Measurements from ENCODE around the gene TRIM13. TPM values are rescaled to one million over a fixed set of nuclear protein-coding genes. Genes with fewer than 3 reads are reported as not detected.

The TRIM13 gene
- total RNA-seq, 1 experiment from 2014 or later, result 45.4 TPM

DNA sequence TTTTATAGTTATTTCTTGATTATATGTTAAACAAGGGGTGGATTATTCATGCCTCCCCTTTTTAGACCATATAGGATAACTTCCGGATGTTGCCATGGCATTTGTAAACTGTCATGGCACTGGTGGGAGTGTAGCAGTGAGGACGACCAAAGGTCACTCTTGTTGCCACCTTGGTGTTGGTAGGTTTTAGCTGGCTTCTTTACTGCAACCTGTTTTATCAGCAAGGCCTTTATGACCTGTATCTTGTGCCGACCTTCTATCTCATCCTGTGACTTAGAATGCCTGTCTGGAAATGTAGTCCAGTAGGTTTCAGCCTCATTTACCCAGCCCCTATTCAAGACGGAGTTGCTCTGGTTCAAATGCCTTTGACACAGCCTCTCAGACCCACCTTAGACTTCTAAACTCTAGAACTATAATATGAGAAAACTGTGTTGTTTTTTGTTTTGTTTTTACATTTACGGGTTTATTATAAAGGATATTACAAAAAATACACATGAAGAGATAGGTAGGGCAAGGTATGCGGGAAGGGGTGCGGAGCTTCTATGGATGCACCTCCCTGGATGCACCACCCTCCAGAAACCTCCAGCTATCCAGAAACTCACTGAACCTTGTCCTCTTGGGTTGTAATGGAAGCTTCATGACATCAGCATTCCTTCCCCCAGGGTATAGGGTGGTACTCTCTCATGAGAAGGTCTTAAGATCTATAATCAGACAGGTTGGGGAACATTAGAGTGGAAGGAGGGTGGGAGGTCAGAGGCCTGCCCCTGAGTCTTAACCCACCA lies 44.9 kb upstream of the TRIM13 start:
- Histone ChIP-seq H3K79me1 (ENCODE audit: insufficient read depth, low read depth, low read length, poor library complexity, severe bottlenecking) (no peaks in the 10 kb centered on the region), H4K5ac (ENCODE audit: insufficient read length, low read depth, low read length) (no peak overlapping the region), H3K9ac (ENCODE audit: extremely low read depth, insufficient read length, low read length) (no peak overlapping the region), H2BK15ac (ENCODE audit: low read depth, low read length) (no peak overlapping the region), H4K91ac (ENCODE audit: insufficient read length, low read depth, low read length) (no peak overlapping the region), H3K4me1 (ENCODE audit: insufficient read depth, low read length) (no peaks in the 10 kb centered on the region; the same call in 1 of the 2 replicates), H2BK5ac (ENCODE audit: insufficient read length, low read length) (no peak overlapping the region), H4K8ac (replicated peaks; ENCODE audit: insufficient read length, low read depth, low read length) (no peak overlapping the region), H4K20me1 (ENCODE audit: control insufficient read depth, insufficient read depth, insufficient read length) (no peaks in the 10 kb centered on the region), H3K18ac (ENCODE audit: insufficient read length, low read depth, low read length) (no peak overlapping the region), H3K27ac (ENCODE audit: insufficient read length, low read depth, low read length) (no peak overlapping the region), H3K4me2 (ENCODE audit: insufficient read depth, insufficient read length, low read length) (no peak overlapping the region), H3K79me2 (ENCODE audit: insufficient read depth, low read length) (no peaks in the 10 kb centered on the region), H3K9me3 (ENCODE audit: control insufficient read depth, low read depth, low read length) (no peaks in the 10 kb centered on the region), H3K23me2 (ENCODE audit: insufficient read length, low read depth, low read length, poor library complexity, severe bottlenecking) (no peaks in the 10 kb centered on the region), H3K14ac (ENCODE audit: insufficient read depth, low read length) (no peak overlapping the region), H2BK20ac (ENCODE audit: low read depth, low read length, poor library complexity, severe bottlenecking) (no peak overlapping the region), H2BK12ac (ENCODE audit: insufficient read length, low read depth, low read length) (no peak overlapping the region), H3T11ph (ENCODE audit: low read length) (no peak overlapping the region), H2AFZ (ENCODE audit: low read length) (no peak overlapping the region), H3K56ac (ENCODE audit: insufficient read length, low read depth, low read length) (no peak overlapping the region), H2BK120ac (ENCODE audit: low read depth, low read length, poor library complexity, severe bottlenecking) (no peak overlapping the region), H3K27me3 (ENCODE audit: insufficient read depth, low read length) (no peaks in the 10 kb centered on the region), H3K4ac (ENCODE audit: low read depth, low read length) (no peak overlapping the region), H2AK5ac (ENCODE audit: insufficient read length, low read length) (no peak overlapping the region), H3K23ac (ENCODE audit: insufficient read length, low read depth, low read length) (no peak overlapping the region)
- Mint-ChIP-seq H3K27me3 (ENCODE audit: low read depth) (peaks cover 1% of the 10 kb centered on the region), H3K27ac (no peak overlapping the region; a peak in 1 of 7 replicates), H3K4me1 (peaks cover 5 to 6% of the 10 kb centered on the region in 2 experiments), H3K36me3 (ENCODE audit: insufficient read depth in 1 of 3, low read depth in 3 of 3) (no peaks in the 10 kb centered on the region), H3K4me3 (no peak overlapping the region), H3K9me3 (no peaks in the 10 kb centered on the region)
- TF ChIP-seq, protein P1, sequence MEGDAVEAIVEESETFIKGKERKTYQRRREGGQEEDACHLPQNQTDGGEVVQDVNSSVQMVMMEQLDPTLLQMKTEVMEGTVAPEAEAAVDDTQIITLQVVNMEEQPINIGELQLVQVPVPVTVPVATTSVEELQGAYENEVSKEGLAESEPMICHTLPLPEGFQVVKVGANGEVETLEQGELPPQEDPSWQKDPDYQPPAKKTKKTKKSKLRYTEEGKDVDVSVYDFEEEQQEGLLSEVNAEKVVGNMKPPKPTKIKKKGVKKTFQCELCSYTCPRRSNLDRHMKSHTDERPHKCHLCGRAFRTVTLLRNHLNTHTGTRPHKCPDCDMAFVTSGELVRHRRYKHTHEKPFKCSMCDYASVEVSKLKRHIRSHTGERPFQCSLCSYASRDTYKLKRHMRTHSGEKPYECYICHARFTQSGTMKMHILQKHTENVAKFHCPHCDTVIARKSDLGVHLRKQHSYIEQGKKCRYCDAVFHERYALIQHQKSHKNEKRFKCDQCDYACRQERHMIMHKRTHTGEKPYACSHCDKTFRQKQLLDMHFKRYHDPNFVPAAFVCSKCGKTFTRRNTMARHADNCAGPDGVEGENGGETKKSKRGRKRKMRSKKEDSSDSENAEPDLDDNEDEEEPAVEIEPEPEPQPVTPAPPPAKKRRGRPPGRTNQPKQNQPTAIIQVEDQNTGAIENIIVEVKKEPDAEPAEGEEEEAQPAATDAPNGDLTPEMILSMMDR (conservative IDR thresholded peaks at IDR 0.05), result no peak
- no peak for DNase-seq
- no CpG with 5 or more reads among the region's 7 CpGs for WGBS (ENCODE audit: extremely low coverage, insufficient read length, low lambda C conversion rate)
